HG03442 (cell line): ENCODE results near the gene ARMC8.

Experiments used
- ATAC-seq: cut with Tn5 transposase; IDR thresholded peaks from one replicate; pipeline ENCODE4 v1.9.1; 2021; ENCODE audit warnings: mild to moderate bottlenecking, moderate library complexity; ENCODE audit not compliant: unreplicated experiment

Gene ARMC8

DNA sequence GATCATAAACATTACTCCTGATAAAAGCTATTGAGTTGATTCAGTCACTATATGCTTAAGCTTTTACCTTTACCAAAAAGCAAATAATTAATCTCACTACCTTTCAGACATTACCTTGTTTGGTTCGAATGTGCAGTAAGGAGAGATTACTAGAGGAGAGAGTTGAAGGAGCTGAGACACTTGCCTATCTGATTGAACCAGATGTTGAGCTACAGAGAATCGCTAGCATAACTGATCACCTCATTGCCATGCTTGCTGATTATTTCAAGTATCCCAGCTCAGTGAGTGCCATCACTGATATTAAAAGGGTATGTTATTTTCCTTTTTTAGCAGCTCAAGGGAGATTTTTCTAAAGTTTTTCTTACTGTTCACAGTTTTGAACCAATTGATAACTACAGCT is 54.6 kb downstream of the ARMC8 start:
- ATAC-seq: no peak

- ATAC-seq: no peak
Measured at GRCh38 chr3:138242466-138242865, 55.4 kb downstream of the ARMC8 start.

- ATAC-seq: no peak
Measured at GRCh38 chr3:138245026-138245425, 57.9 kb downstream of the ARMC8 start.

- ATAC-seq: no peak
Measured at GRCh38 chr3:138249636-138250035, 62.5 kb downstream of the ARMC8 start.

- ATAC-seq: no peak
Measured at GRCh38 chr3:138253609-138254008, 66.5 kb downstream of the ARMC8 start.

DNA sequence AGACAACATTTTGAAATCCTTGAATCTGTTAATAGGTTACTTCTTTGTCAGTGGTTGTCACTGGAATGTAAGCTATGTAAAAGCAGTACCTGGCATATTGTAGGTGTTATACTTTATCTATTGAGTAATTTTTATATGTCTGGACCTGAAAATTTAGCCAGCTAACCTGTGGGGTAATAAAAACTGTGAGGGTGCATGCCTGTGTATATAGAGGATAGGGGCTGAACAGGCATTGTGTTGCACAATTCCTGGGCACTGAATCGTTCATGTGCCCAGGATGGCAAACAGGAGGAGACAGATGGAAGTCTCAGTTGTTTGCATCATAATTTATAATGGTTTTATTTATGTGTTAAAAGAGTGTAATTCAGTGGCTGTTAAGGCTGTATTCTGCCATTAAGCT is 67.1 kb downstream of the ARMC8 start:
- ATAC-seq: no peak

DNA sequence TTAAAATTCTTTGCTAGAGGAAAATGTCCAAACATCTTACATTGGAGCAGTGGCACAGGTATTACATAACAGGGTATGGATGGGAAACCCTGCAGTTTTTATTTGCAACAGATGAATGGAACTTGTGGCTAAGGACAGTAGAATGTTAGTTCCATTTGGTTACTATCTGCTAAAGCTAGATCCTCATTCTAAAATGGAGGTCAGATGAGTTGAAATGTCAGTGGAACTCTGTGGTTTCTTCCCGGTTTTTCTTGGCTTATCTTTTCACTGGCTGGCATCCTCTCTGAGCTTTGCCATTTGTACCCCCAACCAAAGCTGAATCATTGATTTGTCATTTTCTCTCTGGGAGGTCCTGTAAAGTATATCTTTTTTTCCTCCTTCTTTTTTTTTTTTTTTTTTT is 68.9 kb downstream of the ARMC8 start:
- no peak for ATAC-seq

- no peak for ATAC-seq
Measured at GRCh38 chr3:138257986-138258385, 70.9 kb downstream of the ARMC8 start.

- ATAC-seq: no peak
Measured at GRCh38 chr3:138259126-138259525, 72.0 kb downstream of the ARMC8 start.

DNA sequence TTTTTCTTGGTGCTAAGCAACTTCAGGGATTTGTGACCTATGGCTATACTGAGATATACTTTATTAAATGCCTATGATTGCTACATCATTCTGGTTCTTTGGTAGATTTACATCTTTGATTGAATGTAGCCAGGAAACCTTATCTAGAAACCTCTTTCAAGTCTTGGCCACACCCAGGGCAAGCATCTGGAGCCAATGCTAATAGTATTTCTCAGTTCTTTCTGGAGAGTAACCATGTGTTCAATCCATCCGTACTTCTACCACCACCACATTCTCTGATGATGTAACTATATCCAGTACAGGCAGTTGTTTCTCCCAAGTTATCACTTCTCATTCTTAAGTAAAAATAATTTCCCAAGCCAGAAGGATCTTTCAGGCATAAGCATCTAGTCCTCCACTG is 73.5 kb downstream of the ARMC8 start:
- no peak for ATAC-seq

GRCh38 chr3:138263104-138263503 is 76.0 kb downstream of the ARMC8 start:
- no peak for ATAC-seq

- no peak for ATAC-seq
Measured at GRCh38 chr3:138265745-138266144, 78.6 kb downstream of the ARMC8 start.

DNA sequence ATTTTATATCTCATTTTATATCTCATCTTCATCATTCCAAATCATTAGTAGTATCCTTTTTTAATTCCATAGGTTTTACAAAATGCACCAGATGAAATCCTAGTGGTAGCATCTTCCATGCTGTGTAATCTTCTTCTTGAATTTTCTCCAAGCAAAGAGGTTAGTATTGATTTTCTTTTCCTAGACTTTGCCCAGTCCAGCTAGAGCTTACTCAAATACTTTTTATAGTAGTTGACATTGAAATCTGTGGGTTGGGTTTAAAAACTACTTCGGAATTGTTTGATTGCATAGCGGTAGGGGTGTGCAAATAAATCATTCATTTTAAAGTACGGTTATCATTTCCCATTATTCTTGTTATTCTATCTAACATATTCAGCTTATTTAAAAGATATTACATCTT is 80.0 kb downstream of the ARMC8 start:
- no peak for ATAC-seq

DNA sequence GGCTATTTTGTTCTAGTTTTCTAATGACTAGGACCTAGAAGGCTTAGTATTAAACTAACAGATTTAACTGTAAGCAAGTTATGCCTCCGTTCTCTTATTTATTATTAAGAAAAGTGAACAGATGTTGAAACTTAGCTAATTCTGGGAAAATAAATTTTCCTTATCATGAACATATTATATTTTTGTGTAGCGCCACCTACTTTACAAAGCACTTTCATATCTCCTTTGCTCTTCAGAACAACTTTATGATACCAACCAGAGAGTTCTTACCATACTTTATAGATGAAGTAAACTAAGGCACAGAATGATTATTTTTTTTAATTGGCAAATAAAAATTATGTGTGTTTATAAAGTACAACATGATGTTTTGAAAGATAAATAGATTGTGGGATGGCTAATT is 83.1 kb downstream of the ARMC8 start:
- no peak for ATAC-seq

GRCh38 chr3:138271189-138271794 is 84.2 kb downstream of the ARMC8 start:
- peak; percentile 49 for ATAC-seq

DNA sequence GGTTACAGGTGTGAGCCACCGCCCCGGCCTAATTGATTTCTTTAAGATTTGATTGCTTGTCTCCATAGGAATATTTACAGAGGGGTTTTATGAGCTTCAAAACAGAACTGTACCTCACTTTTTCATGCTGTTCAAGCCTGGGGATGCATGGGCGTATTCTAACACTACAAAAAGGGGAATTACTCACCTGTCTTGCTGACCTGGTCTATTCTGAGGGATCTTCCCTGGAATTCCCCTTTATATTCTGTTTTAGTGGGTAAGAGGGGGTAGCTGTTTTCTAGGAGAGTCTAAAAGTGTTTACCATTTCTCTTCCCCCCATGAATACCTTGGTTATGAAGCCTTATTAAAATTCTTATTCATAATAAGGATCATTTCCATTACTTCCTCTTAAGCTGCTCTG is 94.5 kb downstream of the ARMC8 start:
- ATAC-seq: no peak

- no peak for ATAC-seq
Measured at GRCh38 chr3:138282836-138283235, 95.7 kb downstream of the ARMC8 start.

GRCh38 chr3:138284079-138284478 is 97.0 kb downstream of the ARMC8 start:
- no peak for ATAC-seq

DNA sequence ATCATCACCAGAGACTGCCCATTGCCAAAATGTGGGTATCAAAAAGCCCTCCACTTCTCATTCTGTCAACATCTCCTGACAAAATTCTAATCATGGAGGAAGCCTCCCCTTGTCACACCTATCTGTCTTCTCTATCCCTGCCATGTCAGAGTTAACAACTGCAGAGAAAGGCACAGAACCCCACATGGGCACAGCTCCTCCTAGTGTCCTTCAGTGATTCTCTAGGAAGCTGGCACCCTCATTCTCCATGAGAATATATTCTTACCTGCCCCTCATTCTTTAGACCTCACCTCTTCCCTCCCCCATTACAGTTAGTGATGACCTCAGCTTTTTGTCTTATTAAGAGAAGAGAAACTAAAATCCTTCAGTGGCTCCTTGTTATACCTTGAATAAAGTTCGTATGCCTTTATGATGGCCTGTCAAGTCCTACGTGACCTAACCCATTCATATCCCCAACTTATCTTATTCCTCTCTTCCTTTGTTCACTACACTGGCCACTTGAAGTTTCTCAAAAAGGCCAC is 97.9 kb downstream of the ARMC8 start:
- ATAC-seq: no peak

GRCh38 chr3:138289260-138289659 is 102.2 kb downstream of the ARMC8 start:
- ATAC-seq: no peak

DNA sequence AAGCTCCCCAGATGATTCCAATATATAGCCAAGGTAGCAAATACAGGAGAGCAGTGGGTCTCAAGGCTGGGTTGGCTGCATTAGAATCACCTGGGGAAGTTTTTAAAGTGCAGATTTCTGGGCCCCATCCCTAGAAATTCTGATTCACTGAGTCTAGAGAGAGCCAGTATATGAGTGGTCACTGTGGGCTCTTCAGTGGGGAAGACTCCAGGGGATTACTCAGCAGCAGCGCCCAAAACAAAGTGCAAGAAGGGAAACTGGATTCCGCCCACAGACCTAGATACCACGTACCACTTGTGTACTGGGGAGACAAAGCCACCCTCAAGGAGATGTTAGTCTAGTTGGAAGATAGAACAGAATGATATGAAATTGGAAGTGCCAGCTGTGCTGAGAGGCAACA is 102.6 kb downstream of the ARMC8 start:
- no peak for ATAC-seq

DNA sequence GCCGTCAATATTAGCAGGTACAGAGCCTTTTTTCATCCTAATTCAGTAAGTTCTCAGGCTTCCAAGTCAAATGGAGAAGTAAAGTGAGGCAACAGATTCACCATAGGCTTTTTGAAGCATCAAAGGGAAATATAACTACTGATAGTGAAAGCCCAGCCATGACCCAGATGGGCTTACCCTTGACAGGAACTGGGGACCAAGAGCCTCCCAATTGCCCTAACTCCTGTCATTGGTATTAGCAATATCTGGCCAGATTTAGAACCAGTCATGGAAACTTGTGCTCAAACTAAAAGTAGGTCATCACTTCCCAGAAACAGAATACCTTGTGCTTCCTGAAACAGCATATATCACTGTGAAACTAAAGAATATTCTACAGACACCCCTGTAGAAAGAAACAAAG is 109.5 kb downstream of the ARMC8 start:
- ATAC-seq: no peak

- ATAC-seq: no peak
Measured at GRCh38 chr3:138297059-138297607, 110.0 kb downstream of the ARMC8 start.
